ENCODE measurements around the gene BAG2. TPM values are rescaled to one million over a fixed set of nuclear protein-coding genes. Genes with fewer than 3 reads are reported as not detected.

The BAG2 gene
- 6.2 and 8.3 TPM in 2 replicates for total RNA-seq

GRCh38 chr6:57172136-57173055 lies at the start of gene BAG2:
Gene BAG2, plus strand, starts transcription at chr6:57172326. Its CDS starts 372 bp downstream, at chr6:57172698.
- peak; percentile 61 for DNase-seq (ENCODE audit: low read depth)
- peak; percentile 18 for TF ChIP-seq CTCF (IDR thresholded peaks at IDR 0.05; ENCODE audit: insufficient read depth, low read length, poor library complexity, severe bottlenecking)
- Histone ChIP-seq H3K27me3 (ENCODE audit: control insufficient read depth, insufficient read depth, low read length) (no peaks in the 10 kb centered on the region), H3K36me3 (ENCODE audit: control insufficient read depth, insufficient read depth, low read length) (no peaks in the 10 kb centered on the region), H3K4me3 (ENCODE audit: low read depth, low read length) (peak within 1 kb of the TSS; percentile 81)

GRCh38 chr6:57123111-57123510 lies 49.0 kb upstream of the BAG2 start:
- H3K36me3 ChIP-seq (ENCODE audit: control insufficient read depth, insufficient read depth, low read length) = no peaks in the 10 kb centered on the region
- no peaks in the 10 kb centered on the region for H3K27me3 ChIP-seq (ENCODE audit: control insufficient read depth, insufficient read depth, low read length)
- no peak for TF ChIP-seq CTCF (IDR thresholded peaks at IDR 0.05; ENCODE audit: insufficient read depth, low read length, poor library complexity, severe bottlenecking)
- DNase-seq (ENCODE audit: low read depth) = no peak
- H3K4me3 ChIP-seq (ENCODE audit: low read depth, low read length) = no peak overlapping the region

GRCh38 chr6:57127763-57128162 lies 44.4 kb upstream of the BAG2 start:
- no peak overlapping the region for H3K4me3 ChIP-seq (ENCODE audit: low read depth, low read length)
- no peak for DNase-seq (ENCODE audit: low read depth)
- no peak for TF ChIP-seq CTCF (IDR thresholded peaks at IDR 0.05; ENCODE audit: insufficient read depth, low read length, poor library complexity, severe bottlenecking)
- no peaks in the 10 kb centered on the region for H3K36me3 ChIP-seq (ENCODE audit: control insufficient read depth, insufficient read depth, low read length)
- H3K27me3 ChIP-seq (ENCODE audit: control insufficient read depth, insufficient read depth, low read length) = no peaks in the 10 kb centered on the region

- H3K27me3 ChIP-seq (ENCODE audit: control insufficient read depth, insufficient read depth, low read length) = no peaks in the 10 kb centered on the region
- H3K4me3 ChIP-seq (ENCODE audit: low read depth, low read length) = no peak overlapping the region
- DNase-seq (ENCODE audit: low read depth) = no peak
- TF ChIP-seq CTCF (IDR thresholded peaks at IDR 0.05; ENCODE audit: insufficient read depth, low read length, poor library complexity, severe bottlenecking) = no peak
- H3K36me3 ChIP-seq (ENCODE audit: control insufficient read depth, insufficient read depth, low read length) = no peaks in the 10 kb centered on the region
Observed at GRCh38 chr6:57130661-57131177, 41.4 kb upstream of the BAG2 start.

- no peaks in the 10 kb centered on the region for H3K27me3 ChIP-seq (ENCODE audit: control insufficient read depth, insufficient read depth, low read length)
- no peak for DNase-seq (ENCODE audit: low read depth)
- no peak overlapping the region for H3K4me3 ChIP-seq (ENCODE audit: low read depth, low read length)
- no peak for TF ChIP-seq CTCF (IDR thresholded peaks at IDR 0.05; ENCODE audit: insufficient read depth, low read length, poor library complexity, severe bottlenecking)
- no peaks in the 10 kb centered on the region for H3K36me3 ChIP-seq (ENCODE audit: control insufficient read depth, insufficient read depth, low read length)
Observed at GRCh38 chr6:57134954-57135353, 37.2 kb upstream of the BAG2 start.
